ENCODE results near the gene SNX11. TPM values are rescaled to one million over a fixed set of nuclear protein-coding genes. Genes with fewer than 3 reads are reported as not detected.
A peak's percentile ranks its signal among the peaks of the same experiment; 100 is the strongest.

The SNX11 gene
- total RNA-seq, 2 donors from 2014 or later, result 15.4 to 24.5 TPM

GRCh38 chr17:48121923-48122664 lies 14.5 kb downstream of the SNX11 start:
- ATAC-seq, result no peak

GRCh38 chr17:48122665-48123045 lies 15.1 kb downstream of the SNX11 start:
- DNase-seq (ENCODE audit: low spot score in 2 of 2) (no peak), ATAC-seq (no peak)
- H3K9me3 Mint-ChIP-seq, result no peaks in the 10 kb centered on the region
- H3K27ac Mint-ChIP-seq, result peak overlapping the region in 1 of 2 donors; percentile 2
- peaks cover 0 to 7% of the 10 kb centered on the region in 2 donors for H3K36me3 Mint-ChIP-seq

More at GRCh38 chr17:48121923-48122664, 14.5 kb downstream of the SNX11 start:
- H3K27ac Mint-ChIP-seq, result peak overlapping the region in 1 of 2 donors; percentile 2
- H3K36me3 Mint-ChIP-seq, result peaks cover 0 to 7% of the 10 kb centered on the region in 2 donors
- no peaks in the 10 kb centered on the region for H3K9me3 Mint-ChIP-seq
- DNase-seq (ENCODE audit: low spot score in 2 of 2), result no peak

- Mint-ChIP-seq H3K27ac (peak overlapping the region in 1 of 2 donors; percentile 65), H3K9me3 (no peaks in the 10 kb centered on the region), H3K36me3 (peaks cover 0 to 7% of the 10 kb centered on the region in 2 donors)
- ATAC-seq (no peak), DNase-seq (ENCODE audit: low spot score in 2 of 2) (no peak)
Observed at GRCh38 chr17:48123111-48123510, 15.5 kb downstream of the SNX11 start.

- DNase-seq (ENCODE audit: low spot score in 2 of 2), result no peak
- Mint-ChIP-seq H3K27ac (peak overlapping the region in 1 of 2 donors; percentile 65), H3K36me3 (peaks cover 0 to 7% of the 10 kb centered on the region in 2 donors), H3K9me3 (no peaks in the 10 kb centered on the region)
- peak in 1 of 2 donors; percentile 66 for ATAC-seq
Observed at GRCh38 chr17:48123776-48124388, 16.3 kb downstream of the SNX11 start.

- no peak for ATAC-seq
- H3K36me3 Mint-ChIP-seq, result peaks cover 0 to 7% of the 10 kb centered on the region in 2 donors
- no peak for DNase-seq (ENCODE audit: low spot score in 2 of 2)
- no peaks in the 10 kb centered on the region for H3K9me3 Mint-ChIP-seq
- H3K27ac Mint-ChIP-seq, result peak overlapping the region; percentile 29 to 79
Observed at GRCh38 chr17:48125829-48126531, 18.4 kb downstream of the SNX11 start.

- peak overlapping the region; percentile 29 to 79 for H3K27ac Mint-ChIP-seq
- DNase-seq (ENCODE audit: low spot score in 2 of 2) (no peak), ATAC-seq (no peak)
- H3K36me3 Mint-ChIP-seq, result peaks cover 0 to 7% of the 10 kb centered on the region in 2 donors
- no peaks in the 10 kb centered on the region for H3K9me3 Mint-ChIP-seq
Observed at GRCh38 chr17:48126532-48126850, 18.9 kb downstream of the SNX11 start.

GRCh38 chr17:48127371-48128051 lies 19.9 kb downstream of the SNX11 start:
- Mint-ChIP-seq H3K27ac (peak overlapping the region; percentile 29 to 85), H3K9me3 (no peaks in the 10 kb centered on the region), H3K36me3 (peaks cover 0 to 7% of the 10 kb centered on the region in 2 donors)
- DNase-seq (ENCODE audit: low spot score in 2 of 2), result no peak
- no peak for ATAC-seq

- ATAC-seq, result no peak
- Mint-ChIP-seq H3K36me3 (peaks cover 0 to 3% of the 10 kb centered on the region in 2 donors), H3K27ac (peak overlapping the region in 1 of 2 donors; percentile 29), H3K9me3 (no peaks in the 10 kb centered on the region)
- DNase-seq (ENCODE audit: low spot score in 2 of 2), result no peak
Observed at GRCh38 chr17:48128400-48128799, 20.8 kb downstream of the SNX11 start.

GRCh38 chr17:48129981-48130380 lies 22.4 kb downstream of the SNX11 start:
- ATAC-seq (no peak), DNase-seq (ENCODE audit: low spot score in 2 of 2) (no peak)
- Mint-ChIP-seq H3K27ac (peak overlapping the region in 1 of 2 donors; percentile 52), H3K36me3 (no peaks in the 10 kb centered on the region), H3K9me3 (no peaks in the 10 kb centered on the region)

- H3K36me3 Mint-ChIP-seq, result no peaks in the 10 kb centered on the region
- no peaks in the 10 kb centered on the region for H3K9me3 Mint-ChIP-seq
- peak overlapping the region; percentile 72 to 87 for H3K27ac Mint-ChIP-seq
- ATAC-seq (peak; percentile 71 to 86), DNase-seq (ENCODE audit: low spot score in 2 of 2) (peak in 1 of 2 donors; percentile 71)
Observed at GRCh38 chr17:48131216-48131824, 23.8 kb downstream of the SNX11 start.

GRCh38 chr17:48132385-48132784 lies 24.8 kb downstream of the SNX11 start:
- H3K9me3 Mint-ChIP-seq, result no peaks in the 10 kb centered on the region
- DNase-seq (ENCODE audit: low spot score in 2 of 2) (no peak), ATAC-seq (no peak)
- peak overlapping the region in 1 of 2 donors; percentile 78 for H3K27ac Mint-ChIP-seq
- no peaks in the 10 kb centered on the region for H3K36me3 Mint-ChIP-seq

- DNase-seq (ENCODE audit: low spot score in 2 of 2) (no peak), ATAC-seq (no peak)
- H3K36me3 Mint-ChIP-seq, result peaks cover 0 to 6% of the 10 kb centered on the region in 2 donors
- H3K27ac Mint-ChIP-seq, result no peak overlapping the region
- H3K9me3 Mint-ChIP-seq, result no peaks in the 10 kb centered on the region
Observed at GRCh38 chr17:48134912-48135480, 27.4 kb downstream of the SNX11 start.

- Mint-ChIP-seq H3K36me3 (peaks cover 0 to 6% of the 10 kb centered on the region in 2 donors), H3K27ac (peak overlapping the region; percentile 6 to 14), H3K9me3 (no peaks in the 10 kb centered on the region)
- ATAC-seq, result no peak
- DNase-seq (ENCODE audit: low spot score in 2 of 2), result no peak
Observed at GRCh38 chr17:48137656-48138055, 30.1 kb downstream of the SNX11 start.

- DNase-seq (ENCODE audit: low spot score in 2 of 2) (no peak), ATAC-seq (no peak)
- Mint-ChIP-seq H3K27ac (peak overlapping the region; percentile 47 to 72), H3K9me3 (no peaks in the 10 kb centered on the region), H3K36me3 (peaks cover 0 to 6% of the 10 kb centered on the region in 2 donors)
Observed at GRCh38 chr17:48139944-48140343, 32.4 kb downstream of the SNX11 start.

- peak overlapping the region in 1 of 2 donors; percentile 63 for H3K27ac Mint-ChIP-seq
- no peak for ATAC-seq
- H3K9me3 Mint-ChIP-seq, result no peaks in the 10 kb centered on the region
- DNase-seq (ENCODE audit: low spot score in 2 of 2), result no peak
- H3K36me3 Mint-ChIP-seq, result peaks cover 0 to 6% of the 10 kb centered on the region in 2 donors
Observed at GRCh38 chr17:48143629-48144028, 36.1 kb downstream of the SNX11 start.

- DNase-seq (ENCODE audit: low spot score in 2 of 2), result no peak
- peaks cover 0 to 6% of the 10 kb centered on the region in 2 donors for H3K36me3 Mint-ChIP-seq
- H3K9me3 Mint-ChIP-seq, result no peaks in the 10 kb centered on the region
- no peak overlapping the region for H3K27ac Mint-ChIP-seq
- no peak for ATAC-seq
Observed at GRCh38 chr17:48144231-48144630, 36.7 kb downstream of the SNX11 start.
